ENCODE results near the gene MINAR1.

Gene MINAR1

DNA sequence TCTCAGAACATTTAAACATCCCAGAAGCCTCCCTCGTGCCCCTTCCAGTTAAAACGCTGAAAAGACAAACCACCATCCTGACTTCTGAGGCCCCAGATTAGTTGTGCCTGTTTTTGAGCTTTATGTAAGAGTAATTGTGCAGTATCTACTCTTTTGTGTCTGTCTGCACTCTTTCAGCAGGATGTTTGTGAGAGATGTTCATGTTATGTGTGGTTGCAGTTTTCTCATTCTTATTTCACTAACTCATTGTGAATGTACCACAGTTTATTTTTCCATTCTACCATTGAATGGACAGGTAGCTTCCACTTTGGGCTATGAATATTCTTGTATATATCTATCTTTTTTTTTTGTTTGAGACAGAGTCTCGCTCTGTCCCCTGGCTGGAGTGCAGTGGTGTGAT, 40.3 kb downstream of the MINAR1 start:
- DNase-seq: no peak

DNA sequence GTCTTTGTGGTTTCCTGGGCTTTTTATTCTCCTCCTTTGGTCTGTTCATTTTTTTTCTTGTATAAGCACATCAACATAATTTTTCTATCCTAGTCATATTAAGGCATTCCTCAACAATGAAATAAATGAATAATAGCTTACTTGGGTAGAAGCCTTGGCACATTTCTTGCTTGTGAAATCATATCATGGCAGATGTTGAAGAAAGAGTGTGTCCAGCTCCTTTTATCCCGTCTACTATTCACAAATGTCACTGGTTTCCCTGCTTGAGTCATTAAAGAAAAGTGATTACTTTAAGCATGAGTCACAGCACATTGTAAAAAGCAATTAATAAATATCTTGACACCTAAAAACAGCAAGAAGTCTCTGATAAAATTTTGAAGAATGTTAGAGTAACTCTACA, 42.1 kb downstream of the MINAR1 start:
- DNase-seq: no peak

GRCh38 chr15:79475306-79475705, 43.2 kb downstream of the MINAR1 start:
- no peak for DNase-seq

DNA sequence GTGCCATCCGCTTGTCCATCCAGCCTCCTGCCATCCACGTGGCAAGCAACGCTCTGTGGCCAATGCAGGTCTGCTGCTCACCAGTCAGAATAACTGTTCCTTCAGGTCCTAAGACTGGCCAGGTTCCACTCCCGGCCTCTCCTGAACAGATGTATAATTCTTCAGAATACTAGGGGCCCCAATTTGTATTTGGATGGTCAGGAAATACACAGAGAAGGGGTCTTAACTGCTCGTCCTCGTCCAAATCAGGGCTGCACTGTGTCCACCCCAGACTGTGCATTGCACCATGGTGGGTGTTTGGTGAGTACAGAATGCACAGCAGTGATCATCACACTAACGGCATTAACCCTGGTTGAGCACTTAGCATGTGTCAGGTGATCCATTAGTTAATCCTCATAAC, 46.0 kb downstream of the MINAR1 start:
- DNase-seq: no peak

DNA sequence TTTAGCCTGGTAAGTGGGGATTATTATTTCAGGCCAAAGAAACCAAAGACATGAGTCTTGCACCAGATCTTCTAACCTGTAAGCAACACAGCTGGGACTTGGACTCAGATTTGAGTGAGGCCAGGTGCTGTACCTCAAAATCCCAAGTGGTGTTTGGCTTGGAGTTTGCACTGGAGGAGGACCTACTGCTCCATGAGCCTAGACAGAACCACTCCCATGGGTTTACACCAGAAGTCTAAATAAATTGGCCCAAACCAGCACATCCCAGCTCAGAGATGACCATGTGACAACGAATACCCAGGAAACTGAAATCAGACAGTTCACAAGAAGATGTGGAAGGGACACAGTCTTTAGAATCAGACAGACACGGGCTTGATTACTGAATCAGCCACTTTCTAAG, 47.5 kb downstream of the MINAR1 start:
- no peak for DNase-seq

DNA sequence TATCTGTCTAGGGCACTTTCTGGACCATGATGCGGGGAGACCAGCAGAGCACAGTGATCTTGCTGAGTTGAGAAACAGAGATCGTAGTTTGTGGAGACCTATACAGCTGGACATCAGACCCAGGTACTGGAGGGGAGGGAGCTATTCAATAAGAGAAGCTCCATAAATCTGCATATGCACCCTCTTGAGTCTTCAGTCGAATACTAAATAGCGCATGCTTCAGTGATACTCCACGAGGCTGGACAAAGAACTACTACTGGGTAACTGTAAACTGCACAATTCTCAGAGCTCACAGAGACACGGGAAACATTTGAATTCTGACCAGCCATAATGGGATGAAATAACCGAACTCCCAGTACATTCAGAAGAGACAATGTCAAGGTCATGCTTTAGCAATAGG, 49.7 kb downstream of the MINAR1 start:
- no peak for DNase-seq
